K562 (cell line): ENCODE data around the gene SDK1. TPM values are rescaled to one million over a fixed set of nuclear protein-coding genes. Genes with fewer than 3 reads are reported as not detected.

Experiments used
- ATAC-seq: fragments of 200-7000 bp; cut with Tn5 transposase; 3 replicates; pipeline ENCODE4 v1.9.1; 2020; ENCODE audit warnings: moderate library complexity
- BruUV-seq: library from RNA; stranded (reverse); fragments of 400-500 nt; replicated peaks from 2 replicates; lab custom pipeline; 2021; lab: Mats Ljungman, UMichigan
- CTCF ChIA-PET: fragments of 300-600 bp; formaldehyde crosslinking; extraction: SDS; loops from one replicate; lab custom pipeline; 2021; ENCODE audit warnings: low intra/inter-chr PET ratio; lab: Yijun Ruan, JAX
- POLR2A ChIA-PET: fragments of 300-600, 350-650 bp; sonication (Branson Sonifier 250); formaldehyde crosslinking; extraction: SDS; loops from one replicate; lab custom pipeline; 2021; ENCODE audit warnings: antibody characterized with exemption, inconsistent platforms; lab: Yijun Ruan, JAX
- DNase-seq, 4 experiments: peaks; one replicate each; pipeline versions ENCODE4 v3.0.0 to v3.0.0-alpha.2; 2011 to 2018; ENCODE audit warnings: low spot score in 3 of 4, mixed read lengths in 3 of 4; ENCODE audit errors: extremely low read depth in 1 of 4
- FAIRE-seq: peaks from 2 replicates; lab custom pipeline; 2011; peaks lifted over from hg19 to GRCh38; lab: Jason Lieb, UNC
- H2AFZ ChIP-seq: 2 replicates; pipeline ENCODE4 v1.6.0; 2011; ENCODE audit warnings: low read depth, low read length, control low read depth, inconsistent platforms
- H3K27ac ChIP-seq: fragments of 200-600 bp; 3 replicates; pipeline ENCODE4 v1.8.0; 2011; ENCODE audit warnings: low read depth, mild to moderate bottlenecking, control low read depth, inconsistent platforms, low read length, moderate library complexity, mixed read lengths; ENCODE audit errors: extremely low read depth
- H3K27me3 ChIP-seq, 2 experiments: fragments of 300-600 bp in 1 of 2; 2 replicates in 1 of 2; 3 replicates in 1 of 2; pipeline versions ENCODE4 v1.6.0 to v1.8.0; 2011; ENCODE audit warnings: inconsistent platforms in 2 of 2, low read length in 2 of 2, mild to moderate bottlenecking in 1 of 2, mixed read lengths in 1 of 2, moderate library complexity in 1 of 2; ENCODE audit not compliant: control insufficient read depth in 2 of 2, insufficient read depth in 2 of 2
- H3K36me3 ChIP-seq: fragments of 300-600 bp; 3 replicates; pipeline ENCODE4 v1.8.0; 2011; ENCODE audit warnings: mild to moderate bottlenecking, low read length, inconsistent platforms; ENCODE audit not compliant: control insufficient read depth, insufficient read depth
- H3K4me1 ChIP-seq, 2 experiments: fragments of 200-600 bp in 1 of 2; replicated peaks in 1 of 2; 2 replicates in 1 of 2; 3 replicates in 1 of 2; pipeline versions ENCODE4 v1.5.1 to v1.8.0; 2011; ENCODE audit warnings: inconsistent platforms in 2 of 2, low read length in 2 of 2, mild to moderate bottlenecking in 1 of 2, mixed read lengths in 1 of 2, moderate library complexity in 1 of 2; ENCODE audit not compliant: control insufficient read depth in 2 of 2, insufficient read depth in 2 of 2
- H3K4me2 ChIP-seq: 2 replicates; pipeline ENCODE4 v1.6.1; 2011; ENCODE audit warnings: low read length, control low read depth, inconsistent platforms, mixed read lengths; ENCODE audit not compliant: insufficient read depth
- H3K4me3 ChIP-seq: fragments of 200-600 bp; sonication (generic), shearing (Covaris generic); 2 replicates; pipeline ENCODE4 v1.5.1; 2016; ENCODE audit warnings: control low read depth, inconsistent platforms
- H3K79me2 ChIP-seq: fragments of 200-600 bp; 3 replicates; pipeline ENCODE4 v1.8.0; 2011; ENCODE audit warnings: low read length, inconsistent platforms; ENCODE audit not compliant: control insufficient read depth, insufficient read depth
- H3K9ac ChIP-seq, 2 experiments: 2 replicates each; pipeline versions ENCODE4 v1.6.0 to v1.6.1; 2011; ENCODE audit warnings: low read depth in 2 of 2, low read length in 2 of 2, control low read depth in 1 of 2, inconsistent platforms in 1 of 2, mild to moderate bottlenecking in 1 of 2, mixed read lengths in 1 of 2; ENCODE audit not compliant: insufficient read depth in 1 of 2
- H3K9me1 ChIP-seq: one replicate; pipeline ENCODE4 v1.6.0; 2011; ENCODE audit warnings: inconsistent platforms, mild to moderate bottlenecking, low read length, moderate library complexity; ENCODE audit not compliant: control insufficient read depth, insufficient read depth
- H3K9me3 ChIP-seq: replicated peaks from 2 replicates; pipeline ENCODE4 v1.5.1; 2011; ENCODE audit warnings: low read depth, low read length, inconsistent platforms; ENCODE audit not compliant: control insufficient read depth, insufficient read depth
- H4K20me1 ChIP-seq: replicated peaks from 2 replicates; pipeline ENCODE4 v1.6.1; 2011; ENCODE audit warnings: low read length, inconsistent platforms, mixed read lengths; ENCODE audit not compliant: control insufficient read depth, insufficient read depth
- MLLT1 ChIP-seq, 2 experiments: fragments of 450-650 bp; IDR thresholded peaks; 2 replicates each; pipeline ENCODE4 v1.6.1; 2016
- TSC22D4 ChIP-seq: fragments of 450-650 bp; IDR thresholded peaks from 2 replicates; pipeline ENCODE4 v1.6.1; 2016; ENCODE audit warnings: missing genetic modification characterization, missing biosample characterization, control low read depth
- ZBTB8A ChIP-seq: fragments of 450-650 bp; IDR thresholded peaks from 2 replicates; pipeline ENCODE4 v1.6.1; 2018; ENCODE audit warnings: mild to moderate bottlenecking, moderate library complexity; ENCODE audit not compliant: partially characterized antibody
- WGBS: fragments of 100-300 bp; shearing (Covaris generic); methylation state at CpG from one replicate; pipeline ENCODE4 v1.1.6; 2016; ENCODE audit warnings: low coverage, mixed read lengths; ENCODE audit not compliant: insufficient coverage; ENCODE audit errors: missing lambda C conversion rate; 5-methylcytosine and 5-hydroxymethylcytosine counted together
- in situ Hi-C: fragments of 300-500 bp; cut with MboI; formaldehyde crosslinking; loops from 4 replicates; pipeline ENCODE4 v1.15.0; 2018; ENCODE audit warnings: inconsistent platforms, mixed read lengths
- intact Hi-C: fragments of 100-400 bp; cut with micrococcal nuclease; formaldehyde crosslinking; loops from 2 replicates; pipeline ENCODE4 v1.14.2; 2022
- polyA plus RNA-seq, 8 experiments: library from polyadenylated mRNA; depleted of rRNA in 4 of 8; stranded (reverse) in 5 of 8; unstranded in 3 of 8; fragments of >200 nt; fragmentation: Nextera tagmentation in 2 of 8; fragmentation: Illumina TruSeq in 1 of 8; extraction: Ambion mirVana in 2 of 8; extraction: Trizol in 1 of 8; gene quantifications; 2 replicates each; pipeline versions ENCODE4 v1.2.1 to v1.2.3, GENCODE V29; 2011 to 2014; ENCODE audit warnings: inconsistent platforms in 1 of 8, missing spikeins in 1 of 8
- total RNA-seq, 7 experiments: library from RNA; depleted of rRNA in 6 of 7; stranded (reverse); fragments of >200 nt in 6 of 7; fragmentation: Illumina TruSeq in 2 of 7; extraction: Trizol in 2 of 7; gene quantifications; 2 replicates each; pipeline versions ENCODE4 v1.2.1 to v1.2.3, GENCODE V29; 2011 to 2021; ENCODE audit warnings: low replicate concordance in 1 of 7
- TF ChIP-seq, protein P1 (sequence below): fragments of 200-800 bp; sonication (Bioruptor generic); IDR thresholded peaks from 2 replicates; pipeline ENCODE4 v1.6.1; 2017; ENCODE audit warnings: missing genetic modification characterization, missing compliant biosample characterization
- TF ChIP-seq, protein P2 (sequence below): fragments of 450-650 bp; IDR thresholded peaks from 2 replicates; pipeline ENCODE4 v1.7.0; 2016; ENCODE audit warnings: borderline replicate concordance

Gene SDK1
- total and polyA plus RNA-seq, 9 of the 15 experiments (the other 6 are each of a cell fraction or from before 2014, with no cell fraction given) = 0.16 TPM; not detected in 8

DNA sequence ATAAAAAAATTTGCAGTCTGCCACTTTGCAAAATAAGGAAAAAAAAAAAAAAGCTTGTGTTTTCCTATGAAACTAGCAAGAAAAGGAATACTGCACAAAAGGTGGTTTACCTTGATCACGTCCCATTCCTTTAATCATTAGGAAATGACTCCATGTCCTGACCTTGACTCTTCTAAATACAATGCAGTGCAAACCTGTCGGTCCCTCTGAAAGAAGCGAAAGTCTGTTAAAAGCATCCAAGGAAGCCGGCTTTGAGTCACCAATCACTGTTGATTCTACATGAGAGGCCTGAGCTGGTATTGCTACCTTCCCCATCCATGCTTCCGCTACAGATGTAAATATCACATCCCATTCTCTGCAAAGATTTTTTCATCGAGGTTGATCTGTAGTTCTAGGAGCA is 652.1 kb downstream of the SDK1 start:
- 7% methylated on average over 6 of the region's 6 CpGs for WGBS
- Histone ChIP-seq H2AFZ (no peak overlapping the region), H3K27me3 (peaks cover 11 to 58% of the 10 kb centered on the region in 2 experiments), H3K9me3 (no peaks in the 10 kb centered on the region), H3K9ac (no peak overlapping the region), H3K4me3 (no peak overlapping the region), H4K20me1 (no peaks in the 10 kb centered on the region), H3K4me2 (no peak overlapping the region), H3K79me2 (no peaks in the 10 kb centered on the region), H3K4me1 (no peaks in the 10 kb centered on the region), H3K9me1 (no peaks in the 10 kb centered on the region), H3K27ac (no peak overlapping the region)
- intact Hi-C loops (no loop called here), in situ Hi-C loops (no loop called here)
- ChIA-PET CTCF (no interaction called here), POLR2A (interaction anchor here (1.3 kb wide), 1 partner anchor 10 kb away, joined by 3 read pairs; no protein-coding TSS in a partner anchor)
- FAIRE-seq (no peak), ATAC-seq (no peak), DNase-seq (no peak)
- no TSS peak for BruUV-seq
- TF ChIP-seq, protein P1, sequence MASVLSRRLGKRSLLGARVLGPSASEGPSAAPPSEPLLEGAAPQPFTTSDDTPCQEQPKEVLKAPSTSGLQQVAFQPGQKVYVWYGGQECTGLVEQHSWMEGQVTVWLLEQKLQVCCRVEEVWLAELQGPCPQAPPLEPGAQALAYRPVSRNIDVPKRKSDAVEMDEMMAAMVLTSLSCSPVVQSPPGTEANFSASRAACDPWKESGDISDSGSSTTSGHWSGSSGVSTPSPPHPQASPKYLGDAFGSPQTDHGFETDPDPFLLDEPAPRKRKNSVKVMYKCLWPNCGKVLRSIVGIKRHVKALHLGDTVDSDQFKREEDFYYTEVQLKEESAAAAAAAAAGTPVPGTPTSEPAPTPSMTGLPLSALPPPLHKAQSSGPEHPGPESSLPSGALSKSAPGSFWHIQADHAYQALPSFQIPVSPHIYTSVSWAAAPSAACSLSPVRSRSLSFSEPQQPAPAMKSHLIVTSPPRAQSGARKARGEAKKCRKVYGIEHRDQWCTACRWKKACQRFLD (CRISPR knock-in tag) = no peak
- TF ChIP-seq ZBTB8A (no peak), MLLT1 (IDR thresholded peaks at IDR 0.05) (no peak), TSC22D4 (no peak)
- TF ChIP-seq, protein P2, sequence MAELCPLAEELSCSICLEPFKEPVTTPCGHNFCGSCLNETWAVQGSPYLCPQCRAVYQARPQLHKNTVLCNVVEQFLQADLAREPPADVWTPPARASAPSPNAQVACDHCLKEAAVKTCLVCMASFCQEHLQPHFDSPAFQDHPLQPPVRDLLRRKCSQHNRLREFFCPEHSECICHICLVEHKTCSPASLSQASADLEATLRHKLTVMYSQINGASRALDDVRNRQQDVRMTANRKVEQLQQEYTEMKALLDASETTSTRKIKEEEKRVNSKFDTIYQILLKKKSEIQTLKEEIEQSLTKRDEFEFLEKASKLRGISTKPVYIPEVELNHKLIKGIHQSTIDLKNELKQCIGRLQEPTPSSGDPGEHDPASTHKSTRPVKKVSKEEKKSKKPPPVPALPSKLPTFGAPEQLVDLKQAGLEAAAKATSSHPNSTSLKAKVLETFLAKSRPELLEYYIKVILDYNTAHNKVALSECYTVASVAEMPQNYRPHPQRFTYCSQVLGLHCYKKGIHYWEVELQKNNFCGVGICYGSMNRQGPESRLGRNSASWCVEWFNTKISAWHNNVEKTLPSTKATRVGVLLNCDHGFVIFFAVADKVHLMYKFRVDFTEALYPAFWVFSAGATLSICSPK = no peak
- TF ChIP-seq, all 486 proteins: peak for 0
- H3K36me3 ChIP-seq = no peaks in the 10 kb centered on the region
